PC-3 (cell line): Measurements from ENCODE around the gene GAB2. TPM values are rescaled to one million over a fixed set of nuclear protein-coding genes. Genes with fewer than 3 reads are reported as not detected.

Experiments
- ATAC-seq: fragments of 200-7000 bp; cut with Tn5 transposase; 2 replicates; pipeline ENCODE4 v1.9.1; 2020; ENCODE audit warnings: mild to moderate bottlenecking, moderate library complexity
- BruUV-seq: library from RNA; stranded (reverse); fragments of 400-500 nt; replicated peaks from 2 replicates; lab custom pipeline; 2021; lab: Mats Ljungman, UMichigan
- CTCF ChIA-PET: fragments of 300-600 bp; sonication (Branson Sonifier 250); formaldehyde crosslinking; loops from one replicate; lab custom pipeline; 2022; ENCODE audit warnings: antibody characterized with exemption; lab: Charles Lee
- POLR2A ChIA-PET: fragments of 300-600 bp; sonication (Branson Sonifier 250); formaldehyde crosslinking; loops from one replicate; lab custom pipeline; 2022; ENCODE audit warnings: antibody characterized with exemption; ENCODE audit not compliant: unreplicated experiment; lab: Charles Lee
- DNase-seq: peaks from one replicate; pipeline ENCODE4 v3.0.0-alpha.2; 2015
- H2AFZ ChIP-seq: fragments of 300-600 bp; sonication (generic); 2 replicates; pipeline ENCODE4 v1.6.0; 2016; ENCODE audit warnings: antibody characterized with exemption, low read length
- H3F3A ChIP-seq: fragments of 300-600 bp; sonication (generic); one replicate; pipeline ENCODE4 v1.6.0; 2017; ENCODE audit warnings: antibody characterized with exemption, low read length, control low read depth, mild to moderate bottlenecking; ENCODE audit not compliant: unreplicated experiment
- H3K27ac ChIP-seq: fragments of 300-600 bp; sonication (generic); 2 replicates; pipeline ENCODE4 v1.5.1; 2016; ENCODE audit warnings: mild to moderate bottlenecking, low read length
- H3K27me3 ChIP-seq: fragments of 300-600 bp; sonication (generic); 2 replicates; pipeline ENCODE4 v1.6.1; 2016; ENCODE audit warnings: low read length, mixed read lengths
- H3K36me3 ChIP-seq: fragments of 300-600 bp; sonication (generic); 2 replicates; pipeline ENCODE4 v1.6.1; 2016; ENCODE audit warnings: low read depth, mixed run types, low read length, mixed read lengths
- H3K4me1 ChIP-seq: fragments of 300-600 bp; sonication (generic); 2 replicates; pipeline ENCODE4 v1.5.1; 2016; ENCODE audit warnings: low read length; ENCODE audit not compliant: insufficient read depth
- H3K4me2 ChIP-seq: fragments of 300-600 bp; sonication (generic); 2 replicates; pipeline ENCODE4 v1.6.0; 2016; ENCODE audit warnings: low read length
- H3K4me3 ChIP-seq: fragments of 300-600 bp; sonication (generic); 2 replicates; pipeline ENCODE4 v1.5.1; 2016; ENCODE audit warnings: mild to moderate bottlenecking, low read length, mixed read lengths
- H3K79me2 ChIP-seq: fragments of 300-600 bp; sonication (generic); 2 replicates; pipeline ENCODE4 v1.6.1; 2017; ENCODE audit warnings: low read length, mixed read lengths
- H3K9ac ChIP-seq: fragments of 300-600 bp; sonication (generic); 2 replicates; pipeline ENCODE4 v1.6.0; 2016; ENCODE audit warnings: mild to moderate bottlenecking, low read length
- H3K9me2 ChIP-seq: fragments of 300-600 bp; sonication (generic); replicated peaks from 2 replicates; pipeline ENCODE4 v1.6.1; 2016; ENCODE audit warnings: mixed run types, low read length, mixed read lengths
- H3K9me3 ChIP-seq: fragments of 300-600 bp; sonication (generic); 2 replicates; pipeline ENCODE4 v1.6.1; 2016; ENCODE audit warnings: low read length, mixed read lengths
- H4K20me1 ChIP-seq: fragments of 300-600 bp; sonication (generic); 2 replicates; pipeline ENCODE4 v1.6.1; 2016; ENCODE audit warnings: low read length, mixed read lengths
- CTCF ChIP-seq: fragments of 300-600 bp; sonication (generic); conservative IDR thresholded peaks from 2 replicates; pipeline ENCODE4 v1.5.1; 2017; ENCODE audit warnings: antibody characterized with exemption, low read depth, mild to moderate bottlenecking, low read length
- EZH2 ChIP-seq: fragments of 300-600 bp; sonication (generic); IDR thresholded peaks from one replicate; pipeline ENCODE4 v1.6.1; 2017; ENCODE audit warnings: antibody characterized with exemption, mild to moderate bottlenecking, low read length; ENCODE audit not compliant: unreplicated experiment
- EZH2phosphoT487 ChIP-seq: fragments of 300-600 bp; sonication (generic); IDR thresholded peaks from 2 replicates; pipeline ENCODE4 v1.6.1; 2018; ENCODE audit warnings: mild to moderate bottlenecking, antibody characterized with exemption, low read length, borderline replicate concordance
- intact Hi-C: fragments of 100-400 bp; cut with micrococcal nuclease; formaldehyde crosslinking; loops from 2 replicates; pipeline ENCODE4 v1.9.0; 2023
- total RNA-seq: library from RNA; depleted of rRNA; stranded (reverse); fragments of >200 nt; gene quantifications from 2 replicates; pipeline ENCODE4 v1.2.3, GENCODE V29; 2014

GAB2 gene
- total RNA-seq, 1 experiment from 2014 or later: 7.1 TPM

DNA sequence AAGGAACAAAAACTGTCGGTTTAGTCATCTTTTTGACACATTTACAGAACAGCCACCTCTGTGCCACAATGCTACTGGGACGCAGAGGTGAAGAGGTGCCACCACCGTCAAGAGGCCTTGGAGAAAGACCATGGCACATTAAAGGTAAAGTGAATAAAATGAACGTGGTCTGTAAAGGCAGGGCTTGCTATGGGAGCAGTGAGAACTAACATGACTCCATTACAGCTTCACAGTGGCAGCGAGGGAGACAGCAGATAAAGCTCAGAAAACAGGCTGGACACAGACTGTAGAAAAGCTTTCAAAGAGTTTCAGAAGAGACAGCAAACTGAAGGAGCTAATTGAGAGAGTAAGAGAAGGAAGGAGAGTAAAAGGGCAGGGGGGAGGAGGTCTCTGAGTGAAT is 102.9 kb downstream of the GAB2 start:
- Histone ChIP-seq H3K9me3 (no peaks in the 10 kb centered on the region), H3F3A (no peaks in the 10 kb centered on the region), H3K27ac (no peak overlapping the region), H3K4me1 (peaks cover 14% of the 10 kb centered on the region), H2AFZ (no peak overlapping the region), H3K4me3 (no peak overlapping the region), H3K9me2 (no peaks in the 10 kb centered on the region), H3K79me2 (no peaks in the 10 kb centered on the region), H3K27me3 (no peaks in the 10 kb centered on the region), H4K20me1 (no peaks in the 10 kb centered on the region), H3K36me3 (no peaks in the 10 kb centered on the region), H3K4me2 (no peak overlapping the region), H3K9ac (no peak overlapping the region)
- CTCF ChIA-PET: no interaction called here
- intact Hi-C loops: loop anchor here (10.0 kb wide), 1 partner anchor 80 kb away; no protein-coding TSS in a partner anchor
- no TSS peak for BruUV-seq
- DNase-seq (no peak), ATAC-seq (no peak)
- POLR2A ChIA-PET: no interaction called here
- TF ChIP-seq EZH2phosphoT487: no peak
- no peak for TF ChIP-seq EZH2

GRCh38 chr11:78313898-78314297 is 103.7 kb downstream of the GAB2 start:
- DNase-seq (no peak), ATAC-seq (peak; percentile 58)
- H3K36me3 ChIP-seq: no peaks in the 10 kb centered on the region
- no peaks in the 10 kb centered on the region for H3K9me3 ChIP-seq
- H3K27ac ChIP-seq: no peak overlapping the region
- peaks cover 14% of the 10 kb centered on the region for H3K4me1 ChIP-seq
- no peaks in the 10 kb centered on the region for H4K20me1 ChIP-seq
- ChIA-PET CTCF (interaction anchor here (0.6 kb wide), 1 partner anchor 165 kb away, joined by 3 read pairs; no protein-coding TSS in a partner anchor), POLR2A (no interaction called here)
- TF ChIP-seq CTCF (no peak), EZH2 (no peak)
- H3K9me2 ChIP-seq: no peaks in the 10 kb centered on the region
- no peak overlapping the region for H2AFZ ChIP-seq
- no TSS peak for BruUV-seq
- H3F3A ChIP-seq: no peaks in the 10 kb centered on the region
- H3K4me3 ChIP-seq: no peak overlapping the region
- H3K9ac ChIP-seq: no peak overlapping the region
- H3K4me2 ChIP-seq: peak overlapping the region; percentile 16; the same call in 1 of the 2 replicates
- H3K79me2 ChIP-seq: no peaks in the 10 kb centered on the region
- intact Hi-C loops: loop anchor here (10.0 kb wide), 1 partner anchor 79 kb away; no protein-coding TSS in a partner anchor
- H3K27me3 ChIP-seq: no peaks in the 10 kb centered on the region

- Histone ChIP-seq H2AFZ (no peak overlapping the region), H3K4me3 (no peak overlapping the region), H3F3A (no peaks in the 10 kb centered on the region), H4K20me1 (no peaks in the 10 kb centered on the region), H3K27ac (no peak overlapping the region), H3K79me2 (no peaks in the 10 kb centered on the region), H3K9me3 (no peaks in the 10 kb centered on the region), H3K4me2 (peak overlapping the region; percentile 16), H3K36me3 (no peaks in the 10 kb centered on the region), H3K9ac (no peak overlapping the region), H3K27me3 (no peaks in the 10 kb centered on the region), H3K9me2 (no peaks in the 10 kb centered on the region), H3K4me1 (peaks cover 14% of the 10 kb centered on the region)
- peak; percentile 89 for ATAC-seq
- peak; percentile 85 for DNase-seq
- TF ChIP-seq EZH2phosphoT487 (no peak), CTCF (no peak), EZH2 (no peak)
- intact Hi-C loops: loop anchor here (10.0 kb wide), 1 partner anchor 78 kb away; no protein-coding TSS in a partner anchor
- no TSS peak for BruUV-seq
- ChIA-PET POLR2A (interaction anchor here (0.6 kb wide), 1 partner anchor 1432 kb away, joined by 3 read pairs; no protein-coding TSS in a partner anchor), CTCF (interaction anchor here (0.6 kb wide), 1 partner anchor 164 kb away, joined by 3 read pairs; no protein-coding TSS in a partner anchor)
These were observed 104.3 kb downstream of the GAB2 start for GRCh38 chr11:78313181-78313795.
